GM19099 (cell line): ENCODE measurements around the gene DDX42.

Experiments
- POLR2A ChIP-seq: IDR thresholded peaks from 3 replicates; pipeline ENCODE4 v1.6.1; 2011; ENCODE audit warnings: low read depth; ENCODE audit not compliant: insufficient read length; ENCODE audit errors: extremely low read depth

DDX42 gene

GRCh38 chr17:63837962-63838600, 64.1 kb downstream of the DDX42 start:
- TF ChIP-seq POLR2A, result no peak

GRCh38 chr17:63838631-63839171, 64.7 kb downstream of the DDX42 start:
- no peak for TF ChIP-seq POLR2A

- no peak for TF ChIP-seq POLR2A
These were observed 66.8 kb downstream of the DDX42 start for GRCh38 chr17:63840591-63841349.

GRCh38 chr17:63841350-63842172, 67.6 kb downstream of the DDX42 start:
- TF ChIP-seq POLR2A, result no peak

GRCh38 chr17:63842173-63842539, 68.2 kb downstream of the DDX42 start:
- TF ChIP-seq POLR2A, result no peak

- TF ChIP-seq POLR2A, result peak; percentile 81
These were observed 68.8 kb downstream of the DDX42 start, which contains the start of gene SMARCD2 for GRCh38 chr17:63842540-63843386. Gene SMARCD2 (minus strand): TSS chr17:63842685. CDS start chr17:63842674, 11 bp downstream.

GRCh38 chr17:63843387-63843888, 69.5 kb downstream of the DDX42 start:
- peak; percentile 50 for TF ChIP-seq POLR2A

GRCh38 chr17:63843910-63844677, 70.1 kb downstream of the DDX42 start:
- no peak for TF ChIP-seq POLR2A

GRCh38 chr17:63845509-63845908, 71.5 kb downstream of the DDX42 start:
- TF ChIP-seq POLR2A, result no peak

- TF ChIP-seq POLR2A, result no peak
These were observed 73.7 kb downstream of the DDX42 start for GRCh38 chr17:63847525-63848249.

- TF ChIP-seq POLR2A, result no peak
These were observed 75.1 kb downstream of the DDX42 start for GRCh38 chr17:63848834-63849689.

- TF ChIP-seq POLR2A, result no peak
These were observed 76.4 kb downstream of the DDX42 start for GRCh38 chr17:63850401-63850800.
